Adrenal gland (tissue), 5 donors: ENCODE data around the gene BAMBI.

ENCODE experiments used
- CTCF ChIP-seq, 6 experiments: fragments of 450-650 bp in 4 of 6; fragments of 200-600 bp in 2 of 6; sonication (generic) in 1 of 6; IDR thresholded peaks; 1 replicate in 5 of 6; 2 replicates in 1 of 6; pipeline versions ENCODE4 v1.5.1 to v1.8.0; 2016 to 2021; ENCODE audit warnings: antibody characterized with exemption in 6 of 6, mild to moderate bottlenecking in 2 of 6, moderate library complexity in 1 of 6
- POLR2A ChIP-seq, 2 donors: fragments of 450-650 bp; IDR thresholded peaks; one replicate each; pipeline ENCODE4 v1.6.1; 2017; ENCODE audit warnings: antibody characterized with exemption in 2 of 2, mild to moderate bottlenecking in 2 of 2, moderate library complexity in 1 of 2
- donor health status: DM: no; HTN: no; CAD: no.

GRCh38 chr10:28715246-28715645 is 37.9 kb downstream of the BAMBI start:
- TF ChIP-seq CTCF (IDR thresholded peaks at IDR 0.05): no peak
- TF ChIP-seq POLR2A (IDR thresholded peaks at IDR 0.05): no peak
